ENCODE measurements around the gene HDAC8.

The HDAC8 gene

DNA sequence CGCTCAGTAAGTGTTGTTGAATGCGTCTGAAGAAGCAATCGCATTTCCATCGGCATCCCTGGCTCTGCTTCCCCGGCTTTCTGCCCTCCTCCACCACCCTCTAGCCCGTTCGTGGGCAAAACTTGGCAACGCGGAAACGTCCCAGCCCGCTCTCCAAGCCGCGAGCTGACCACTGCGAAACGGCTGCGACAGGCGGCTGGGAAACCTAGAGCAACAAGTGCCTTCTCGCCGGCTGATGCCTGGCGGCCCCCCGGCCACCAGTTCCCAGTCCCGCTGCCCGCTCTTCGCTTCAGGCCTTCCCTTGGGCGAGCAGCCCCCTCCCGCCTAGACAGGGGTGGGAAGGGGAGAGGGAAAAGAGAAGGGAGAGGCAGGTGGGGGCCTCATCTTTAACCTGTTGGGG lies 267.8 kb downstream of the HDAC8 start:
- Histone ChIP-seq H3K4me3 (peak overlapping the region; percentile 49 to 58), H3K36me3 (no peaks in the 10 kb centered on the region), H3K9me3 (no peaks in the 10 kb centered on the region), H3K4me1 (peaks cover 0 to 50% (median 29%) of the 10 kb centered on the region in 4 donors), H3K27me3 (peaks cover 0 to 17% of the 10 kb centered on the region in 2 donors), H3K27ac (no peak overlapping the region)
- intact Hi-C loops (cut with DNase I; ENCODE audit: low total_unique reads) = loop anchor here (10.0 kb wide), 1 partner anchor 240 kb away; no protein-coding TSS in a partner anchor
- no peak for DNase-seq
- TF ChIP-seq, protein P1, sequence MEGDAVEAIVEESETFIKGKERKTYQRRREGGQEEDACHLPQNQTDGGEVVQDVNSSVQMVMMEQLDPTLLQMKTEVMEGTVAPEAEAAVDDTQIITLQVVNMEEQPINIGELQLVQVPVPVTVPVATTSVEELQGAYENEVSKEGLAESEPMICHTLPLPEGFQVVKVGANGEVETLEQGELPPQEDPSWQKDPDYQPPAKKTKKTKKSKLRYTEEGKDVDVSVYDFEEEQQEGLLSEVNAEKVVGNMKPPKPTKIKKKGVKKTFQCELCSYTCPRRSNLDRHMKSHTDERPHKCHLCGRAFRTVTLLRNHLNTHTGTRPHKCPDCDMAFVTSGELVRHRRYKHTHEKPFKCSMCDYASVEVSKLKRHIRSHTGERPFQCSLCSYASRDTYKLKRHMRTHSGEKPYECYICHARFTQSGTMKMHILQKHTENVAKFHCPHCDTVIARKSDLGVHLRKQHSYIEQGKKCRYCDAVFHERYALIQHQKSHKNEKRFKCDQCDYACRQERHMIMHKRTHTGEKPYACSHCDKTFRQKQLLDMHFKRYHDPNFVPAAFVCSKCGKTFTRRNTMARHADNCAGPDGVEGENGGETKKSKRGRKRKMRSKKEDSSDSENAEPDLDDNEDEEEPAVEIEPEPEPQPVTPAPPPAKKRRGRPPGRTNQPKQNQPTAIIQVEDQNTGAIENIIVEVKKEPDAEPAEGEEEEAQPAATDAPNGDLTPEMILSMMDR (IDR thresholded peaks at IDR 0.05) = no peak

DNA sequence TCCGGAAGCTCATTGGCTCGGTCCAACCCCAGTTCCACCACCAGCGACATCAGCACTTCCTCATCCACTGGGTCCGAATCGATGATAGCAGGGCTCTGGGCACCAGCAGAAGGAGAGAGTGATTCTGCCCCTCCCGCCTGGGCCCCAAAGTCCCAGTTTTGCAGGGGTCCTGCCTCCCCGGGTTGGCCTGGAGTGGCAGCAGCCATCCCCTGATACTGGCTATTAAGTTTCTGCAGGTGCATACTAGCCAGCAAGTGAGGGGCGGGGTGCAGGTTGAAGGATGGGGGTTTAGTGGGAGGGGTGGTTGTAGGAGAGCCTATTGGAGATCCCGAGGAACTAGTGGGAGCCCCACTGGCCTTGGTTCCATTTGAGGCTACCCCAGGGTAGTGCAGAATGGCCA lies 270.9 kb downstream of the HDAC8 start:
- Histone ChIP-seq H3K36me3 (no peaks in the 10 kb centered on the region), H3K9me3 (no peaks in the 10 kb centered on the region), H3K27ac (no peak overlapping the region), H3K27me3 (peaks cover 0 to 13% of the 10 kb centered on the region in 2 donors), H3K4me3 (no peak overlapping the region), H3K4me1 (peaks cover 0 to 23% (median 12%) of the 10 kb centered on the region in 4 donors)
- no peak for DNase-seq
- intact Hi-C loops (cut with DNase I; ENCODE audit: low total_unique reads) = loop anchor here (10.0 kb wide), 1 partner anchor 243 kb away; no protein-coding TSS in a partner anchor
- TF ChIP-seq, protein P1 (IDR thresholded peaks at IDR 0.05) = no peak

DNA sequence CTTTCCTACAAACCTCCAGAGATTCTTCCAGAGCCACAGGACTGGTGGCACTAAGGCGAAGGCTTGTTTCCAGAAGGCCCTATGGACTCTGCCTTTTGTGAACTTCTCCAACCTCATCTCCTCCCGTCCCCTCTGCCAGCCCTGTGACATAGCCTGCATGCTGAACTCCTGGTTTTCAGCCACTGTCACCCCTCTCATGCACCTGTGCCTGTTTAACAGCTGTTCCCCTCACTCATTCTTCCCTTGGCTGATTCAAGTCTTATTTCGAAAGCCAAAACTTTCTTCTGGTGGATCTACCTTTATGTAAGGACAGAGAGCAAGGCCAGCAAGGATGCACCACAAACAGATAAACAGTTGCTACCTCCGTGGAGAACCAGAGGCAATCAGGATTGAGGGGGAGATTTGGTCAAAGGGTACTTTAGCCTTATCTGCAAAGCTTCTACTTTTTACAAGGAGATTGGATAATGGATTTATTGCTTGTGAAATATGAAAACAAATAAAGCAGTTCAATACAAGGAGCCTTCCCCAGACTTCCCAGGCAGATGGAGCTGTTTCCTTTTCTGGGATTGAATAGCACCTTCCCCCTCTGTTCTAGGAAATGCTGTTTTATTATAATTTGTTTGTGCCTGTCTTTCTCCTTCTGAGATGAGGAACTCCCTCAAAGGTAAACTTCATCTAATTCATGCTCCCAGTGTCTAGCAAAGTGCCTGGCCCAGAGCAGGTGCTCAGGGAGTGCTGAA lies 272.6 kb downstream of the HDAC8 start:
- TF ChIP-seq, protein P1 (IDR thresholded peaks at IDR 0.05) = no peak
- DNase-seq = no peak
- Histone ChIP-seq H3K4me3 (no peak overlapping the region), H3K27ac (no peak overlapping the region), H3K36me3 (no peaks in the 10 kb centered on the region), H3K27me3 (peaks cover 0 to 8% of the 10 kb centered on the region in 2 donors), H3K4me1 (peaks cover 0 to 7% (median 3%) of the 10 kb centered on the region in 4 donors), H3K9me3 (no peaks in the 10 kb centered on the region)
- intact Hi-C loops (cut with DNase I; ENCODE audit: low total_unique reads) = loop anchor here (10.0 kb wide), 1 partner anchor 245 kb away; no protein-coding TSS in a partner anchor

DNA sequence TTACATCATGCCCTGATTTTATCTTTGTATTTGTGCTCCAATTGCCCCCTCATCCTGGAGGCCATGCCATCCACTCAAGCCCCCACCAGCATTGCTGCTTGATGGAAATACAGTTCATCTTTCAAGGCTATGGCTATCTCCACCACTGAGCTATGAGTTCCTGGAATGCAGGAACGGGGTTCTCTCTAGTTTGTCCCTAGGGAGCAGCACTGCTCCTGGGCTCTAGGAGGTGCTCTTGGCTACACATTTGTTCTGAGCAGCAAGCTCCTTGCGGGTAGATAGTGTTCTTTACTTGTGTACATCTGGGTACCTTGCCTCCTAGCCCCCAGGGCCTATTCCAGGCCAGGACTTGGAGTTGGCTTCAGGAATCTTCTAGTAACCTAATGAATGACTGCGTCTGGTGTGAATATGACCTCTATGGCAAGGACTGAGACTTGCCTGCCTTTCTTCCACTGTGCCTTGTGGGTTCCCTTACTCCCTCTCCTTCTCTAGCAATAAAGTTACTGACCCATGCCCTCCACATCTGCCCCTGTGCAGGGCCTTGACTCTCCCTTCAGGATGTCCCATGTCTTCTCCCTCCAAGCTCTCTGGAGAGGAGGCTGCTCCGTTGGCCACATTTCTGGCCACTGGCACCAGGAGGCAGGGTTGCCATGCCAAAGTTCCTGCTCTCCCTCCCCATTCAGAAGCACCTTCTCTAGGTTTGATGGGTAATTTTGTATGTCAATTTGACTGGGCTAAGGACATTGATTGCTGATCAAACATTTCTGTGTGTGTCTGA lies 274.5 kb downstream of the HDAC8 start:
- Histone ChIP-seq H3K36me3 (no peaks in the 10 kb centered on the region), H3K4me3 (no peak overlapping the region), H3K27ac (no peak overlapping the region), H3K4me1 (no peaks in the 10 kb centered on the region), H3K9me3 (no peaks in the 10 kb centered on the region), H3K27me3 (peaks cover 0 to 3% of the 10 kb centered on the region in 2 donors)
- no peak for DNase-seq
- TF ChIP-seq, protein P1 (IDR thresholded peaks at IDR 0.05) = no peak
- intact Hi-C loops (cut with DNase I; ENCODE audit: low total_unique reads) = no loop called here

DNA sequence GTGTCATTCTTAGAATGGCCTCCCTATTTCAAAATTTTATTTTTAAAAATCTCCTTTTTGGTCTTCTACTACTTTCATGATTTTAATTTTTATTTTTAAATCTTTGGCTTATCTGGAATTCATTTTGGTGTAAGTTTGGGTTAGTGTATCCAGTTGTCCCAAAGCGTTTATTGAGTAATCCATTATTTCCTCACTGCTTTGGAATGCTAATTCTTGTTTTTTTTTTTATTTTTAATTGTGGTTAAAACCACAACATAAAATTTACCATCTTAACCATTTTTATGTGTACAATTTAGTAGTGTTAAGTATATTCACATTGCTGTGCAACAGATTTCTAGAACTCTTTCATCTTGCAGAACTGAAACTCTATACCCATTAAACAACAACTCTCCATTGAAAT lies 275.7 kb downstream of the HDAC8 start:
- DNase-seq = no peak
- no peak overlapping the region for H3K27ac ChIP-seq
- intact Hi-C loops (cut with DNase I; ENCODE audit: low total_unique reads) = no loop called here
- TF ChIP-seq, protein P1 (IDR thresholded peaks at IDR 0.05) = no peak
- no peaks in the 10 kb centered on the region for H3K4me1 ChIP-seq
- H3K36me3 ChIP-seq = no peaks in the 10 kb centered on the region
- H3K27me3 ChIP-seq = peaks cover 0 to 1% of the 10 kb centered on the region in 2 donors
- no peak overlapping the region for H3K4me3 ChIP-seq
- H3K9me3 ChIP-seq = no peaks in the 10 kb centered on the region
